HL-60 (cell line): ENCODE measurements around the gene L3MBTL4.

Experiments
- DNase-seq, 2 experiments: peaks; one replicate each; pipeline ENCODE4 v3.0.0-alpha.2; 2010 to 2020; ENCODE audit warnings: low read depth in 1 of 2, low spot score in 1 of 2
- H3K27ac ChIP-seq: fragments of 250-450 bp; sonication (Bioruptor Pico); replicated peaks from 2 replicates; pipeline ENCODE4 v1.5.1; 2020; ENCODE audit warnings: mild to moderate bottlenecking, moderate library complexity
- H3K27me3 ChIP-seq: fragments of 250-450 bp; sonication (Bioruptor Pico); 2 replicates; pipeline ENCODE4 v1.5.1; 2021; ENCODE audit warnings: mild to moderate bottlenecking, moderate library complexity; ENCODE audit not compliant: insufficient read depth, poor library complexity, severe bottlenecking
- H3K4me3 ChIP-seq: replicated peaks from 2 replicates; pipeline ENCODE4 v1.5.1; 2011; ENCODE audit warnings: mild to moderate bottlenecking, control low read depth, low read length; ENCODE audit not compliant: insufficient read depth
- CTCF ChIP-seq: IDR thresholded peaks from one replicate; pipeline ENCODE4 v1.5.1; 2011; ENCODE audit warnings: low read length, control low read depth, inconsistent platforms; ENCODE audit not compliant: insufficient read depth
- GABPA ChIP-seq: IDR thresholded peaks from 2 replicates; pipeline ENCODE4 v1.6.1; 2012; ENCODE audit warnings: low read depth
- POLR2AphosphoS5 ChIP-seq: IDR thresholded peaks from 2 replicates; pipeline ENCODE4 v1.6.1; 2012; ENCODE audit warnings: low read depth
- REST ChIP-seq: IDR thresholded peaks from 2 replicates; pipeline ENCODE4 v1.6.1; 2012; ENCODE audit warnings: low read depth; ENCODE audit not compliant: insufficient replicate concordance
- SPI1 ChIP-seq: IDR thresholded peaks from 2 replicates; pipeline ENCODE4 v1.6.1; 2012; ENCODE audit warnings: low read depth, mild to moderate bottlenecking, borderline replicate concordance

The L3MBTL4 gene

GRCh38 chr18:6255116-6255705 lies 159.5 kb downstream of the L3MBTL4 start:
- no peak overlapping the region for H3K27ac ChIP-seq
- H3K4me3 ChIP-seq, result no peak overlapping the region
- TF ChIP-seq CTCF (no peak), REST (no peak), GABPA (no peak), SPI1 (no peak), POLR2AphosphoS5 (no peak)
- DNase-seq, result no peak
- no peaks in the 10 kb centered on the region for H3K27me3 ChIP-seq

GRCh38 chr18:6254456-6254855 lies 160.3 kb downstream of the L3MBTL4 start:
- H3K27me3 ChIP-seq, result no peaks in the 10 kb centered on the region
- no peak for DNase-seq
- TF ChIP-seq SPI1 (no peak), GABPA (no peak), REST (no peak), CTCF (no peak), POLR2AphosphoS5 (no peak)
- no peak overlapping the region for H3K27ac ChIP-seq
- no peak overlapping the region for H3K4me3 ChIP-seq

GRCh38 chr18:6251084-6251483 lies 163.6 kb downstream of the L3MBTL4 start:
- H3K4me3 ChIP-seq, result no peak overlapping the region
- DNase-seq, result no peak
- H3K27ac ChIP-seq, result no peak overlapping the region
- no peak for TF ChIP-seq POLR2AphosphoS5
- TF ChIP-seq GABPA, result no peak
- no peak for TF ChIP-seq CTCF
- TF ChIP-seq SPI1, result no peak
- TF ChIP-seq REST, result no peak
- no peaks in the 10 kb centered on the region for H3K27me3 ChIP-seq
